HepG2 (cell line): ENCODE measurements around the gene CHID1. TPM values are rescaled to one million over a fixed set of nuclear protein-coding genes. Genes with fewer than 3 reads are reported as not detected.

Experiments
- CEBPG ChIP-seq: IDR thresholded peaks from 2 replicates; pipeline ENCODE4 v1.6.1; 2016
- CHD2 ChIP-seq: IDR thresholded peaks from 2 replicates; pipeline ENCODE4 v1.6.1; 2011; ENCODE audit warnings: low read depth, low read length, improper control_type of control experiment
- FOXA3 ChIP-seq: IDR thresholded peaks from 2 replicates; pipeline ENCODE4 v1.6.1; 2016; ENCODE audit warnings: missing genetic modification reagents, missing compliant biosample characterization
- HNRNPLL ChIP-seq: fragments of 200-400 bp; formaldehyde crosslinking; IDR thresholded peaks from 2 replicates; pipeline ENCODE4 v1.6.1; 2017; ENCODE audit warnings: mild to moderate bottlenecking, low read depth, low read length; ENCODE audit not compliant: poor library complexity, severe bottlenecking
- JARID2 ChIP-seq: sonication (generic); formaldehyde crosslinking; IDR thresholded peaks from 2 replicates; pipeline ENCODE4 v1.8.1; 2023; ENCODE audit warnings: missing genetic modification reagents, inconsistent platforms; ENCODE audit not compliant: insufficient replicate concordance
- MAFK ChIP-seq, 2 experiments: IDR thresholded peaks in 1 of 2; conservative IDR thresholded peaks in 1 of 2; 2 replicates each; pipeline ENCODE4 v1.6.1; 2011; ENCODE audit warnings: improper control_type of control experiment in 2 of 2, low read length in 2 of 2
- NFKB2 ChIP-seq: sonication (generic); formaldehyde crosslinking; IDR thresholded peaks from 2 replicates; pipeline ENCODE4 v1.4.0; 2020; ENCODE audit warnings: missing genetic modification reagents, borderline replicate concordance
- PTBP1 ChIP-seq: fragments of 200-400 bp; formaldehyde crosslinking; IDR thresholded peaks from 2 replicates; pipeline ENCODE4 v1.6.1; 2018; ENCODE audit warnings: low read length, low read depth; ENCODE audit not compliant: poor library complexity, severe bottlenecking
- XBP1 ChIP-seq: sonication (generic); formaldehyde crosslinking; IDR thresholded peaks from 2 replicates; pipeline ENCODE4 v1.5.0; 2020; ENCODE audit warnings: missing genetic modification reagents
- ZBTB42 ChIP-seq: sonication (generic); formaldehyde crosslinking; IDR thresholded peaks from 2 replicates; pipeline ENCODE4 v1.5.0; 2020; ENCODE audit warnings: mild to moderate bottlenecking, missing genetic modification reagents
- ZNF180 ChIP-seq: sonication (generic); formaldehyde crosslinking; IDR thresholded peaks from 2 replicates; pipeline ENCODE4 v1.4.0; 2020; ENCODE audit warnings: low read depth, missing genetic modification reagents, borderline replicate concordance
- ZNF724P ChIP-seq: sonication (generic); formaldehyde crosslinking; IDR thresholded peaks from 2 replicates; pipeline ENCODE4 v1.8.0; 2022; ENCODE audit warnings: missing genetic modification reagents, borderline replicate concordance
- ZNF737 ChIP-seq: sonication (generic); formaldehyde crosslinking; IDR thresholded peaks from 2 replicates; pipeline ENCODE4 v1.5.0; 2020; ENCODE audit warnings: missing genetic modification reagents, mild to moderate bottlenecking, borderline replicate concordance
- ZNF790 ChIP-seq: sonication (generic); formaldehyde crosslinking; IDR thresholded peaks from 2 replicates; pipeline ENCODE4 v1.8.0; 2022; ENCODE audit warnings: missing genetic modification reagents, mild to moderate bottlenecking, borderline replicate concordance
- polyA plus RNA-seq, 8 experiments: library from polyadenylated mRNA; depleted of rRNA in 3 of 8; stranded (reverse) in 7 of 8; unstranded in 1 of 8; fragments of >200 nt; fragmentation: Illumina TruSeq in 4 of 8; extraction: Trizol in 4 of 8; gene quantifications; 2 replicates each; pipeline versions ENCODE4 v1.2.1 to v1.2.3, GENCODE V29; 2011 to 2016; ENCODE audit warnings: low read depth in 4 of 8, missing spikeins in 1 of 8, mixed read lengths in 1 of 8; ENCODE audit not compliant: insufficient read depth in 1 of 8
- total RNA-seq, 5 experiments: library from RNA; depleted of rRNA; stranded (reverse); fragments of >200 nt; fragmentation: Illumina TruSeq; extraction: Trizol; gene quantifications; 2 replicates each; pipeline ENCODE4 v1.2.3, GENCODE V29; 2016; ENCODE audit warnings: low read depth in 1 of 5
- TF ChIP-seq, protein P1 (sequence below): conservative IDR thresholded peaks from 2 replicates; pipeline ENCODE4 v1.6.1; 2018; ENCODE audit warnings: missing genetic modification reagents
- TF ChIP-seq, protein P2 (sequence below): sonication (generic); formaldehyde crosslinking; IDR thresholded peaks from 2 replicates; pipeline ENCODE4 v1.5.1; 2020; ENCODE audit warnings: missing genetic modification reagents, mild to moderate bottlenecking, borderline replicate concordance
- TF ChIP-seq, protein P3 (sequence below): sonication (generic); formaldehyde crosslinking; IDR thresholded peaks from 2 replicates; pipeline ENCODE4 v1.4.0; 2020; ENCODE audit warnings: missing genetic modification reagents, mild to moderate bottlenecking, borderline replicate concordance
- TF ChIP-seq, protein P4 (sequence below): sonication (generic); formaldehyde crosslinking; IDR thresholded peaks from 2 replicates; pipeline ENCODE4 v1.8.1; 2023; ENCODE audit warnings: missing genetic modification reagents, inconsistent platforms, borderline replicate concordance
- TF ChIP-seq, protein P5 (sequence below): IDR thresholded peaks from 2 replicates; pipeline ENCODE4 v1.6.1; 2016; ENCODE audit warnings: low read depth, control low read depth

CHID1 gene
- total and polyA plus RNA-seq, 2 of the 13 experiments (the other 11 are each of a cell fraction or from before 2014, with no cell fraction given): 65.1 to 93.6 TPM

DNA sequence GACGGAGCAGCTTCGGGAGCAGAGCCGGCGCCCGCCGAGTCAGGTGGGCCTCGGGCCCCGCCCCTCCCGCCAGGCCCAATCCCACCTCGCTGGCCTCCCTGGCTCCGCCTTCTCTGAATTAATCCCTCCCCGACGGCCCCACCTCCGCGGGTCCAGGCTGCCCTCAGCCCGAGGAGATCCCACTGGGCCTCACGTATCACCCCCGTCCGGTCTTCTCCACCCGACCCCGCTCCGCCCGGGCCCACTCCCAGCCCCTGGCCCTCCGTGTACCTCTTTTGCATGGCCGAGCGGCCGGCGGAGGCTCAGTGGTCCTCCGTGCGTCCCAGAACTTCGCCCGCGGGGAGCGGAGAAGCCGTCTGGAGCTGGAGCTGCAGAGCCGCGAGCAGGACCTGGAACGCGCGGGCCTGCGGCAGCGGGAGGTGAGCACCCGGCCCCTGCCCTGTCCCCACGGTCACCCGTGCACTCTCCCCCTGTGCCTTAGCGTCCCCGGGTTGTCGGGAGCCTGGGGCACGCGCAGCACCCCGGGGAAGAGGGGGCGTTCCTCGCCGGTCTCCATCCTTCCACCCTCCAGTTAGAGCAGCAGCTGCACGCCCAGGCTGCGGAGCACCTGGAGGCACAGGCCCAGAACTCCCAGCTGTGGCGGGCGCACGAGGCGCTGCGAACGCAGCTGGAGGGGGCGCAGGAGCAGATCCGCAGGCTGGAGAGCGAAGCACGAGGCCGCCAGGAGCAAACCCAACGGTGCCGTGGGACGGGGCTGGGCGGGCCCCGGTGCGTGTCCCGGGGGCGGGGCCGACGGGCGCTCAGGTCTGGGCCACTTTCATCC lies 80.1 kb downstream of the CHID1 start (continued):
- TF ChIP-seq, protein P1, sequence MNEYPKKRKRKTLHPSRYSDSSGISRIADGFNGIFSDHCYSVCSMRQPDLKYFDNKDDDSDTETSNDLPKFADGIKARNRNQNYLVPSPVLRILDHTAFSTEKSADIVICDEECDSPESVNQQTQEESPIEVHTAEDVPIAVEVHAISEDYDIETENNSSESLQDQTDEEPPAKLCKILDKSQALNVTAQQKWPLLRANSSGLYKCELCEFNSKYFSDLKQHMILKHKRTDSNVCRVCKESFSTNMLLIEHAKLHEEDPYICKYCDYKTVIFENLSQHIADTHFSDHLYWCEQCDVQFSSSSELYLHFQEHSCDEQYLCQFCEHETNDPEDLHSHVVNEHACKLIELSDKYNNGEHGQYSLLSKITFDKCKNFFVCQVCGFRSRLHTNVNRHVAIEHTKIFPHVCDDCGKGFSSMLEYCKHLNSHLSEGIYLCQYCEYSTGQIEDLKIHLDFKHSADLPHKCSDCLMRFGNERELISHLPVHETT (CRISPR knock-in tag): no peak
- TF ChIP-seq, protein P2, sequence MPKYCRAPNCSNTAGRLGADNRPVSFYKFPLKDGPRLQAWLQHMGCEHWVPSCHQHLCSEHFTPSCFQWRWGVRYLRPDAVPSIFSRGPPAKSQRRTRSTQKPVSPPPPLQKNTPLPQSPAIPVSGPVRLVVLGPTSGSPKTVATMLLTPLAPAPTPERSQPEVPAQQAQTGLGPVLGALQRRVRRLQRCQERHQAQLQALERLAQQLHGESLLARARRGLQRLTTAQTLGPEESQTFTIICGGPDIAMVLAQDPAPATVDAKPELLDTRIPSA: no peak
- TF ChIP-seq JARID2 (CRISPR knock-in tag) (no peak), FOXA3 (CRISPR knock-in tag) (no peak), MAFK (conservative IDR thresholded peaks at IDR 0.05 in 1 of 2, IDR thresholded peaks at IDR 0.05 in 1 of 2; ENCODE audit: low read length in 2 of 2) (no peak), ZBTB42 (CRISPR knock-in tag) (no peak), CEBPG (CRISPR knock-in tag) (no peak), CHD2 (no peak), NFKB2 (CRISPR knock-in tag) (no peak; the same call in 1 of the 2 replicates), PTBP1 (no peak), ZNF737 (CRISPR knock-in tag) (no peak), XBP1 (CRISPR knock-in tag) (no peak), ZNF180 (no peak), HNRNPLL (peak; percentile 86), ZNF724P (CRISPR knock-in tag) (0 out of 2 replicates have a peak, but pooled peaks have one; percentile 59), ZNF790 (CRISPR knock-in tag) (no peak)
- TF ChIP-seq, protein P3, sequence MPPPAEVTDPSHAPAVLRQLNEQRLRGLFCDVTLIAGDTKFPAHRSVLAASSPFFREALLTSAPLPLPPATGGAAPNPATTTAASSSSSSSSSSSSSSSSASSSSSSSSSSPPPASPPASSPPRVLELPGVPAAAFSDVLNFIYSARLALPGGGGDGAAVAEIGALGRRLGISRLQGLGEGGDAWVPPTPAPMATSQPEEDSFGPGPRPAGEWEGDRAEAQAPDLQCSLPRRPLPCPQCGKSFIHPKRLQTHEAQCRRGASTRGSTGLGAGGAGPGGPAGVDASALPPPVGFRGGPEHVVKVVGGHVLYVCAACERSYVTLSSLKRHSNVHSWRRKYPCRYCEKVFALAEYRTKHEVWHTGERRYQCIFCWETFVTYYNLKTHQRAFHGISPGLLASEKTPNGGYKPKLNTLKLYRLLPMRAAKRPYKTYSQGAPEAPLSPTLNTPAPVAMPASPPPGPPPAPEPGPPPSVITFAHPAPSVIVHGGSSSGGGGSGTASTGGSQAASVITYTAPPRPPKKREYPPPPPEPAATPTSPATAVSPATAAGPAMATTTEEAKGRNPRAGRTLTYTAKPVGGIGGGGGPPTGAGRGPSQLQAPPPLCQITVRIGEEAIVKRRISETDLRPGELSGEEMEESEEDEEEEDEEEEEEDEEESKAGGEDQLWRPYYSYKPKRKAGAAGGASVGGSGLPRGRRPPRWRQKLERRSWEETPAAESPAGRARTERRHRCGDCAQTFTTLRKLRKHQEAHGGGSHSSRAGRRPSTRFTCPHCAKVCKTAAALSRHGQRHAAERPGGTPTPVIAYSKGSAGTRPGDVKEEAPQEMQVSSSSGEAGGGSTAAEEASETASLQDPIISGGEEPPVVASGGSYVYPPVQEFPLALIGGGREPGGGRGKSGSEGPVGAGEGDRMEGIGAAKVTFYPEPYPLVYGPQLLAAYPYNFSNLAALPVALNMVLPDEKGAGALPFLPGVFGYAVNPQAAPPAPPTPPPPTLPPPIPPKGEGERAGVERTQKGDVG (CRISPR knock-in tag): no peak
- TF ChIP-seq, protein P4, sequence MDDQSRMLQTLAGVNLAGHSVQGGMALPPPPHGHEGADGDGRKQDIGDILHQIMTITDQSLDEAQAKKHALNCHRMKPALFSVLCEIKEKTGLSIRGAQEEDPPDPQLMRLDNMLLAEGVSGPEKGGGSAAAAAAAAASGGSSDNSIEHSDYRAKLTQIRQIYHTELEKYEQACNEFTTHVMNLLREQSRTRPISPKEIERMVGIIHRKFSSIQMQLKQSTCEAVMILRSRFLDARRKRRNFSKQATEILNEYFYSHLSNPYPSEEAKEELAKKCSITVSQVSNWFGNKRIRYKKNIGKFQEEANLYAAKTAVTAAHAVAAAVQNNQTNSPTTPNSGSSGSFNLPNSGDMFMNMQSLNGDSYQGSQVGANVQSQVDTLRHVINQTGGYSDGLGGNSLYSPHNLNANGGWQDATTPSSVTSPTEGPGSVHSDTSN: no peak
- TF ChIP-seq, protein P5, sequence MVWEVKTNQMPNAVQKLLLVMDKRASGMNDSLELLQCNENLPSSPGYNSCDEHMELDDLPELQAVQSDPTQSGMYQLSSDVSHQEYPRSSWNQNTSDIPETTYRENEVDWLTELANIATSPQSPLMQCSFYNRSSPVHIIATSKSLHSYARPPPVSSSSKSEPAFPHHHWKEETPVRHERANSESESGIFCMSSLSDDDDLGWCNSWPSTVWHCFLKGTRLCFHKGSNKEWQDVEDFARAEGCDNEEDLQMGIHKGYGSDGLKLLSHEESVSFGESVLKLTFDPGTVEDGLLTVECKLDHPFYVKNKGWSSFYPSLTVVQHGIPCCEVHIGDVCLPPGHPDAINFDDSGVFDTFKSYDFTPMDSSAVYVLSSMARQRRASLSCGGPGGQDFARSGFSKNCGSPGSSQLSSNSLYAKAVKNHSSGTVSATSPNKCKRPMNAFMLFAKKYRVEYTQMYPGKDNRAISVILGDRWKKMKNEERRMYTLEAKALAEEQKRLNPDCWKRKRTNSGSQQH (CRISPR knock-in tag): no peak
